Renal pelvis (tissue), 12 donors: ENCODE data around the gene ZDHHC3. TPM values are rescaled to one million over a fixed set of nuclear protein-coding genes. Genes with fewer than 3 reads are reported as not detected.
A peak's percentile ranks its signal among the peaks of the same experiment; 100 is the strongest.

Experiments used
- DNase-seq: peaks from one replicate; pipeline ENCODE4 v3.0.0-alpha.2; 2013
- long read RNA-seq, 16 experiments: transcript quantifications; one replicate each; lab custom pipeline, GENCODE V29; 2026
- polyA plus RNA-seq, 3 donors: library from polyadenylated mRNA; unstranded; fragments of 120-200 nt; gene quantifications; one replicate each; pipeline ENCODE4 v1.2.1, GENCODE V29; 2013; ENCODE audit not compliant: insufficient read length in 3 of 3

Gene ZDHHC3, protein sequence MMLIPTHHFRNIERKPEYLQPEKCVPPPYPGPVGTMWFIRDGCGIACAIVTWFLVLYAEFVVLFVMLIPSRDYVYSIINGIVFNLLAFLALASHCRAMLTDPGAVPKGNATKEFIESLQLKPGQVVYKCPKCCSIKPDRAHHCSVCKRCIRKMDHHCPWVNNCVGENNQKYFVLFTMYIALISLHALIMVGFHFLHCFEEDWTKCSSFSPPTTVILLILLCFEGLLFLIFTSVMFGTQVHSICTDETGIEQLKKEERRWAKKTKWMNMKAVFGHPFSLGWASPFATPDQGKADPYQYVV
- polyA plus RNA-seq, result 10 to 100 TPM; 87.8 to 96.7 (median 93.7) TPM
- long read RNA-seq, donor 1, transcript ZDHHC3-205 (7 exons, 2,687 nt), result major isoform, 14 of 20 reads
- long read RNA-seq, donor 1, partial matches to known transcripts, result 0 of 20 reads
- long read RNA-seq, donor 1, other reads (novel, unspliced or antisense), result 6 of 20 reads
- long read RNA-seq, donor 2, transcript ZDHHC3-205 (7 exons, 2,687 nt), result major isoform, 14 of 16 reads
- long read RNA-seq, donor 2, partial matches to known transcripts, result 0 of 16 reads
- long read RNA-seq, donor 2, other reads (novel, unspliced or antisense), result 0 of 16 reads
- long read RNA-seq, donor 3, transcript ZDHHC3-205 (7 exons, 2,687 nt), result major isoform, 11 of 11 reads
- long read RNA-seq, donor 3, partial matches to known transcripts, result 0 of 11 reads
- long read RNA-seq, donor 3, other reads (novel, unspliced or antisense), result 0 of 11 reads
- long read RNA-seq, donor 4, transcript ZDHHC3-205 (7 exons, 2,687 nt), result major isoform, 14 of 20 reads
- long read RNA-seq, donor 4, partial matches to known transcripts, result 0 of 20 reads
- long read RNA-seq, donor 4, other reads (novel, unspliced or antisense), result 5 of 20 reads
- long read RNA-seq, donor 5, transcript ZDHHC3-205 (7 exons, 2,687 nt), result major isoform, 8 of 16 reads
- long read RNA-seq, donor 5, partial matches to known transcripts, result 0 of 16 reads
- long read RNA-seq, donor 5, other reads (novel, unspliced or antisense), result 7 of 16 reads
- long read RNA-seq, donor 6, transcript ZDHHC3-205 (7 exons, 2,687 nt), result major isoform, 10 of 11 reads
- long read RNA-seq, donor 6, partial matches to known transcripts, result 0 of 11 reads
- long read RNA-seq, donor 6, other reads (novel, unspliced or antisense), result 0 of 11 reads
- long read RNA-seq, donor 7, transcript ZDHHC3-205 (7 exons, 2,687 nt), result major isoform, 11 of 12 reads
- long read RNA-seq, donor 7, partial matches to known transcripts, result 0 of 12 reads
- long read RNA-seq, donor 7, other reads (novel, unspliced or antisense), result 0 of 12 reads
- long read RNA-seq, donor 8, transcript ZDHHC3-205 (7 exons, 2,687 nt), result major isoform, 6 of 6 reads
- long read RNA-seq, donor 8, partial matches to known transcripts, result 0 of 6 reads
- long read RNA-seq, donor 8, other reads (novel, unspliced or antisense), result 0 of 6 reads
- long read RNA-seq, donor 9, transcript ZDHHC3-205 (7 exons, 2,687 nt), result major isoform, 8 of 11 reads
- long read RNA-seq, donor 9, partial matches to known transcripts, result 0 of 11 reads
- long read RNA-seq, donor 9, other reads (novel, unspliced or antisense), result 0 of 11 reads
- long read RNA-seq, donor 10, transcript ZDHHC3-205 (7 exons, 2,687 nt), result major isoform, 10 of 12 reads
- long read RNA-seq, donor 10, partial matches to known transcripts, result 0 of 12 reads
- long read RNA-seq, donor 10, other reads (novel, unspliced or antisense), result 0 of 12 reads
- long read RNA-seq, donor 11, transcript ZDHHC3-205 (7 exons, 2,687 nt), result major isoform, 7 of 7 reads
- long read RNA-seq, donor 11, partial matches to known transcripts, result 0 of 7 reads
- long read RNA-seq, donor 11, other reads (novel, unspliced or antisense), result 0 of 7 reads
- long read RNA-seq, donor 12, transcript ZDHHC3-205 (7 exons, 2,687 nt), result major isoform, 18 of 171 reads
- long read RNA-seq, donor 12, partial matches to known transcripts, result 88 of 171 reads
- long read RNA-seq, donor 12, other reads (novel, unspliced or antisense), result 62 of 171 reads
- long read RNA-seq, donor 13, transcript ZDHHC3-205 (7 exons, 2,687 nt), result major isoform, 6 of 8 reads
- long read RNA-seq, donor 13, partial matches to known transcripts, result 0 of 8 reads
- long read RNA-seq, donor 13, other reads (novel, unspliced or antisense), result 0 of 8 reads
- long read RNA-seq, donor 14, result 0 reads
- long read RNA-seq, donor 15, transcript ZDHHC3-205 (7 exons, 2,687 nt), result major isoform, 19 of 287 reads
- long read RNA-seq, donor 15, partial matches to known transcripts, result 91 of 287 reads
- long read RNA-seq, donor 15, other reads (novel, unspliced or antisense), result 174 of 287 reads
- long read RNA-seq, donor 16, transcript ZDHHC3-205 (7 exons, 2,687 nt), result major isoform, 10 of 32 reads
- long read RNA-seq, donor 16, partial matches to known transcripts, result 21 of 32 reads
- long read RNA-seq, donor 16, other reads (novel, unspliced or antisense), result 0 of 32 reads

DNA sequence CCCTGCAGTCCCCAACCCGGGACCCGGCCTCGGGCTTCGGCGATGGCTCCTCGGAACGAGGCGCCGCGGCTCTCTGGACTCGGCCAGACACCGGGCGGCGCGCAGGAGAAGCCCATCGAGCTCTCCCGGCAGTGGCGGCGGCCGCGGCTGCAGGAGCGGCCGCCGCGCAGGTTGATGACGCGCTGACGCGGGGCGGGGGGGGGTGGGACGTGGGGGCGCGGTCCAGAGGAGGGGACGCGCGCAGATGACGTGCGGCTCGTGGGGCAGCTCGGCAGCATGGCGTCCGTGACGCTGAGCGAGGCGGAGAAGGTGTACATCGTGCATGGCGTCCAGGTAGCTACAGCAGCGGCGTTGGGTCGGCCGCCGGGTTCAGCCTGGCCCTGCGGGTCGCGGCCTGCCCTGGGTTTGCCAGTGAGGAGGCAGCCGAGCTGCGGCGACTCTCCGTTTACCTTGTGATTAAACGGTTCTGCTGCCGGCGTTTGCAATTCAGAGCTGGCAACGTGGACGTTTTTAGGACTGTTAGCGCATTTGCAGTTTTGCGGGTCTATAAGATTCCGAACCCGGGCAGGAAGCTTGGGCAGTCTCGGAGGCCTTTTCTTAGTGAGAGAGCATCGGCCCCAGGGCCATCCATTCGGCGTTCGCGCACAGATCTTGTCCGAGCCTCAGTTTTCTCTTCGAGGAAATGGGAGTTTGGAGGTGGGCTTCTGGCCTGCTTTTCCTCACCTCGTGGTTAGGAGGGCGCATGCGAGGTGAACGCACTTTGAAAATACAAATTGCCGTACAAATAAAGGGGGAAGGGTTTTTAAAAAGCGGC, at the start of gene ZDHHC3, which contains the start of gene EXOSC7:
ZDHHC3 (minus strand) TSS at position 173 of the 814 bp plus-strand sequence. CDS start 16,738 bp downstream, outside the sequence.
EXOSC7 (plus strand) TSS at position 243 of the 814 bp plus-strand sequence; CDS start at position 277, 34 bp downstream.
- DNase-seq, result peak; percentile 87

DNA sequence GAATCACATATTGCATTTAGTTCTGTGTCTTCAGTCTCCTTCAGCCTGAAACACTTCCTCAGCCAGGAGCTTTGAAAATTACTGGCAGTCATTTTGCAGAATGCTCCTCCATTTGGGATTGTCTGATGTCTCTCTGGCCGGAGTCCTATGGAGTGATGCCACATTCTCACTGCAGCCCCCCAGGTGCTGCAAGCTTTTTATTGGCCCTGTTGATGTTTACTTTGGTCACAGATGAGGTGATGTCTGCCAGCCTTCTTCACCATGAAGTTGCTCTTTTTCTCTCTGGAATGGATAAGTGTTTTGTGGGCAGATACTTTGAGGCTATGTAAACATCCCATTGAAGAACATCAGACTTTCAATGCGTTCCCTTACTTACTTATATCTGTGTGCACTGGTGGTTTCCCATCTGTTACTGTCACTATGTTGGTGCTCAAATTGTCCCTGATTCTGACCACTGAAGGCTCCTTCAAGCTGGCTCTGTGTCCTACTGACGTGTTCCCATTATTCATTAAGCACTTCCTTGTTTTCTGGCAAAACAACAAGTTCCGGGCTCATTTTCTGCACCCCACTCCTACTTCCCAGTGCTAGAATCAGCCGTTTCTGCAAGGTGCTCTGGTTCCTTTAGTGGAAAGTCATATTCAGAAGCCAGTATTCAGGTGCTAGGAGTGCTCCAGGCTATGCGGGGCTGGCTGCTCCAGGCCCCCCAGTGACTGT, 48.7 kb upstream of the ZDHHC3 start:
- no peak for DNase-seq

DNA sequence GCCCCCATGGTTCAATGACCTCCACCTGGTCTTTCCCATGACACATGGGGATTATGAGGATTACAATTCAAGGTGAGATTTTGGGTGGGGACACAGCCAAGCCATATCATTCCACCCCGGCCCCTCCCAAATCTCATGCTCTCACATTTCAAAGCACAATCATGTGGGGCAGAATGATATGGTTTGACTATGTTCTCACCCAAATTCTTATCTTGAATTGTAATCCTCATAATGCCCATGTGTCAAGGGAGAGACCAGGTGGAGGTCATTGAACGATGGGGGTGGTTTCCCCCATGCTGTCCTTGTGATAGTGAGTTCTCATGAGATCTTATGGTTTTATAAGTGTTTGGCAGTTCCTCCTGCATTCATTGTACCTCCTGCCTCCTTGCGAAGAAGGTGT, 47.7 kb upstream of the ZDHHC3 start:
- no peak for DNase-seq

DNA sequence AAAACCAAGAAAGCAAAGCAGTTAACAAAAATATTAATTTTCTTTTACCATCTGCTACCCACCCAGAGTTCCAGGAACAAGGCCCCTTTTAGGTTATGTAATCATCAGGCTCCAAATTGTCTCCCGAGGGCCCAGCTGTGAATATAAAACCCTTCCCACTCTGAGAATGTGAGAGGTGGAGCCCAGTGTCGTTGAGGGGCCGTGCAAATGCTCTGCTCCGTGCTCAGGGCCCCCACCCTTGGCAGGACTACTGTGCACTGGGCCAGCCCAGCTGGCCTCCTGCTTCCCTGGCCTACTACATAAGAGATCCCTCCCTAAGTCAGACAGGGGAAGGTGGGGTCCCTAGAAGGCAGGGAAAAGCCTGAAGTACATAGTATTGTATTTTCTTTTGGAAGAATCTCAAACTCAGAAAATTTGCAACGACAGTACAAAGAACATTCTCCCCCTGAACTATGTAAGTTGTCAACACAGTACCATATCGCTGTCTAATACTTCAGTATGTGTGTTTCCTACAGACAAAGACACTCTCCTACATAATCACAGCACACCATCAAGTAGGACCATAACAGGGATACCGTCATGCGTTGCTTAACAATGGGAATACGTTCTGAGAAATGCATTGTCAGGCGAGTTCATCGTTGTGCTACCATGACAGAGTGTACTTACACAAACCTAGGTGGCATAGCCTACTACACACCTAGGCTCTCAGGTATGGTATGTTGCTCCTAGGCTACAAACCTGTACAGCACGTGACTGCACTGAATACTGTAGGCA, 45.7 kb upstream of the ZDHHC3 start:
- no peak for DNase-seq

DNA sequence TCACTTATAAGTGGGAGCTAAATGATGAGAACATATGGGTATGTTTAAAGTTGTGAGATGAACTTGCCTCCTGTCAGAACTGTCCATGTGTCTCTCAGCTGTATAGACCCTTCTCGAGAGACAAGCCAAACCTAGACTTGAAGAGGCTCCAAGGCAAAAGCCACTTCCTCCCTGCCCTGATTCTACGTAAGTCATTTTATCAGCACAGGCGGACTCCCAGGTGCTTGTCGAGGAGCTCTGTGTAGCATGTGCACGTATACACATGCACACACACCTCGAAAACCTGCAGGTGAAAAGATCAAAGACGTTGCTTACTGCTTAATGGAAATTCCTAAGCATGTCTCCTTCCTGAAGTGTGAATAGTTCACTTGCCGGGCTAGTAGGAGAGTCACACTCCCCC, 44.6 kb upstream of the ZDHHC3 start:
- no peak for DNase-seq

DNA sequence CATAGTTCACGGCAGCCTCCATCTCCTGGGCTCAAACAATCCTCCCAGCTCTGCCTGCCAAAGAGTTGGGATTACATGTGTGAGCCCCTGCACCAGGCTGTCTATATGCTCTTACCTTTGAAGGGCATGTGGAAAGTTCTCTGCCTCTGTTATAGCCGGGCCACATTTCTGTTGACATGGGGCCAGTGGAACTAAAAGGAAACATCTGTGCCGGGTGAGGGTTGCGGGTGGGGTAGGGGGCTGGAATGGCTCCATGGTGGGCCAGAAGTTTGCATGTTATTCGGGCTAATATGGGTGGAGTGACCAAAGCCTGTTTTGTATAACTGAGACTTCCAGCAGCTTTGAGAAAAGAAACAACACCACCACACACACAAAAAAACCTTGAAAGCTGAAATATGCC, 41.8 kb upstream of the ZDHHC3 start:
- DNase-seq, result no peak

DNA sequence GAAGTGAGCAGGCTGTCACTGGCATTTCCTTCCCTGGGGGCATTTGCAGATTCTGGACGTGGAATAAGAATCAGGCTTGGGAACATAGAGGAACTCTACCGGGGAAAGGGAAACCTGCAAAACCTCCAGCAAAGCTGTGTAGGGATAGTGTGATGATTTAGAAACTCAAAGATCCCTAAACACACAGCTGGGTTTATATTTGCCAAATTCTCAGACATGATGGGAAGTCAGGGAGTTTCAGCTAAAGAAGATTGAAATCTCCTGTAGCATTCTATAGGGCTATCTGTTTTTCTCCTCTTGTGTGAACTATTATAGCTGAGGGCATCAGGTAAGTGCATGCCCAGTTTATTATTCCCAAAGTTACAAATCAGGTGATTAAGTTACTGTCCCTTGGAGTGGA, 40.9 kb upstream of the ZDHHC3 start:
- no peak for DNase-seq

DNA sequence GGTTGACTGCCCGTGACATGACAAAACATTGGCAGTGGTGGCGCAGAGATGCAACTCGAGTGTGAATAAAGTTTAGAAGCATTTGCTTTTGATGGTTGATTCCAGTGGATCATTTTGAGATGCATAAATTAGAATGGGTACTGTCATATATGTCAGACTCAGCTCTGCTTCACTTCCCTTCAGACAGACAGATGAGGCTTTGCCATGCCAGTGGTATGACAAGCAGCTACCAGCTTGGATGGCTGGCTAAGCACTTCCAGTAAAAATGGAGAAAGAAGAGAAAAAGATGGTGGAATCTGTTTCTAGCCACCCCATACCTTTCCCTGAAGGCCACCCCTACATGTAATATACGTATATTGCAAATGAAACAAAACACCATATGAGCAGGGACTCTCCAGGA, 36.6 kb upstream of the ZDHHC3 start:
- no peak for DNase-seq

DNA sequence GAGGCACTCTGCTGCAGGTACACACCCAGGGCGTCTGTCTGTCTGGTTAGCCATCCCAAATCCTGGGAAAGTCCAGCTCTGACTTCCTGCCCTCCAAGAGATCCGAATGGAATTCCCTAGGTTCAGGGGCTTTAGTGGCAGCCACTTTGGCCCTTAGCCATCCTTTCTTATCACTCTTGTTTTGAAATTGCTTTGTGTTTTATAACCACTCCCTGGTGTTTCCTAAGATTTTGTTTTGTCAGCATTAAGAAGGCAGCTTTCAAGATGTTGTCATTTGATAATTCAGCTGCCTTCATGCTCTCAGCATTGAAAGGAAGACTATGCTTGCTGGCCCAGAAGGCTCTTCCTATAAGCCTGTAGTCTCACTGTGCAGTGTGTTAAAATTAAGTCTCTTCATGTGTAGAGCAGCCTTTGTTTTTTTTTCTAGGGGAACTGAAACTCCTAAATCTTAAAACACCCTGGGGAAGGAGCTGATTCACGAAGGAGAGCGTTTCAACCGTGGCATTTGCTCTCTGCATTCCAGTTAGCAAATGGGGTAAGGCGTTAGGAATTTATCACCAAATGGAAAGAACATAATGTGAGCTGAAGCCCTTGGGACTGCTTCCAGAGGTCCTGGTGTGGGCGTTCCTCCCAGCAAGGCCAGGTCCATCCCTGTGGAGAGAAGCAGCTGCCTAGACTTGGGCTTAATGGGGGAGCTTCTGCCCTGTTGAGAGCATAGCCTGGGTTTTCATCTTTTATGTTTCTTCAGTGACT, 36.0 kb upstream of the ZDHHC3 start:
- peak; percentile 78 for DNase-seq

DNA sequence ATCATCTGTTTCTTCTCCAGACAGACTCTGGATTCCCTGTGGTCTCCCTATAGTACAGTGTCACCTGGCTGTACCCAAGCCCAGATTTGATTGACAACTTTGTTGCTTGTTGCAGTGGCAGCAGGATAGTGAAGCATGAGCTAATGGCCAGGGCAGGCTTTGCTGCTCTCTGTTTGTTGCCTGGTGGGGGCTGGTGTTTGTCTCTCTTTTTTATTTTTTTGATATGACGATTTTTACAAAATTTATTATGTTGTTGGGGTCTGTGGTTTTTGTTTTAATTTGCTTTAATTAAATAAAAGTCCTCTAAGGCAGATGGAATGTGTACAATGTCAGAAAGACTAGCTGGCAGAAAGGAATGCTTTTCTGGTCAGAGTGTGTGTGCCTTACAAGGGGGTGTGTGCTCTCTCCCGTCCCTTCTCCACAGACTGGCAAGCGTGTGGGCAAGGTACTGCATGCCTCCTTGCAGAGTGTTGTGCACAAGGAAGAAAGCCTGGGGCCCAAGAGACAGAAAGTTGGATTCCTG, 34.9 kb upstream of the ZDHHC3 start:
- DNase-seq, result no peak

DNA sequence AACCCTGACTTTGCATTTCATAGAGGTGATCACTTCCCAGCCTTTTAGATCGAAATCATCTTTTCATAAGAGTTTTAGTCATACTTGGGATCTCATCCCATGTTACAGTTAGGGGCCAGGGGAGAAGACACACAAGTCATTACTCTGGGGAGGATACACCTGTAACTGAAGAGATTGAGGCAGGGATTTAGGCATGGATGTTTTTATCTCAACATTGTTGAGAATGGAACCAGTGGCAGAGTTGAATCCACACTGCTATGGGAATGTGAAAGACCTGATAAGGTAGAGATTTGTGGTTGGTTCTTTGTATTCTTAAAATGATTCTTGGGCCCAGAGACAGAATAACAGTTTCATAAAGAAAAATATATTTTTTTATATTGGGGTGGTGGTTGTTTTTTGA, 33.9 kb upstream of the ZDHHC3 start:
- DNase-seq, result no peak

DNA sequence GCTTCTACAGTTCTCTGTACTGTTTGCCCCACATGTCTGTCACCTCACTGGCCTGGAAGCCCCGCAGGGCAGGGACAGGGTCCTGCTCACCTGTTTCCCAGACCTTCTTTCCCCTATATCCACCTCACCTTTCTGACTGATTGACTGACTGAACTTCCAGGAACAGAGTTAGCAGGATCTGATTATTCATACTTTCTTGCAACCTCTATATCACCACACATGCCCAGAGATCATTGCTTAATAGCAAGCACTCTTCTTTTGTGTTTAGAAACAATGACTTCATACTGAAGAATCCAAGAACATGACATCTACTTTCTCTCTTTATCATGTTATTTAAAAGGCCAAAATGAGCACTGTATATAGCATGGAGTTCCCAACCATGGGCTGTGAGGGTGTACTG, 32.1 kb upstream of the ZDHHC3 start:
- DNase-seq, result no peak

DNA sequence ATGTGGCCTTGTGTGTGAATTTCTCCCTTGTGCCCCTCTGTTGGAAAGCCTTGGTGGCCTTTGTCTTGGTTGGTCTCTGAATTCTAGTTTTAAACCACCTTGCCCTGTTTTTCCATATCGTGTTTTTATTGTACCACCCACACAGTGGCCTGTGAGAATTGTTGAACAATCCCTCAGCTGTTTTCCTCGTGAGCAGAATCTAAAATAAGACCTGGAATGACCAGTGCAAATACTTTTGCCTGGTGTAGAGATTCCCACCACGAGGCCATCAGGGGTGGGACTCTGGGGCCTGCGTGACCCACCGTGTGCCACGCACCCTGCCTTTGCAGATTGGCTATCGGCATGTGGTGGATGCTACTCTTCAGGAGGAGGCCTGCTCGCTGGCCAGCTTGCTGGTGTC, 31.1 kb upstream of the ZDHHC3 start:
- no peak for DNase-seq

DNA sequence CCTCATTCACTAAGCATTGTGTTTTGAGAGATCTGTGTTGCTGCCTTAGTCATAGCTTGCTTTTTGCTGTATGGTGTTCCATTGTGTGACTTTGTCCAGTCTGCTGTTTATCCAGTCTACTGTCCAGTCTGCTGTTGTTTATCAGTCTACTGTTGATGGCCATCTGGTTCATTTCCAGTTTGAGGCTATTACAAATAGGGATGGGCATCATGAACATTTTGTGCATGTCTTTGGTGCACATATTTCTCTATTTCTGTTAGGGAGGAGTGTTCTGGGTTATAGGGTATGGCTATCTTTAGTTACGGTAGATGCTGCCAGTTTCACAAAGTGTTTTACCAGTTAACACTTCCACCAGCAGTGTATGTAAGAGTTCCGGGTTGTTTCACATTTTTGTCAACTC, 27.9 kb upstream of the ZDHHC3 start:
- no peak for DNase-seq

DNA sequence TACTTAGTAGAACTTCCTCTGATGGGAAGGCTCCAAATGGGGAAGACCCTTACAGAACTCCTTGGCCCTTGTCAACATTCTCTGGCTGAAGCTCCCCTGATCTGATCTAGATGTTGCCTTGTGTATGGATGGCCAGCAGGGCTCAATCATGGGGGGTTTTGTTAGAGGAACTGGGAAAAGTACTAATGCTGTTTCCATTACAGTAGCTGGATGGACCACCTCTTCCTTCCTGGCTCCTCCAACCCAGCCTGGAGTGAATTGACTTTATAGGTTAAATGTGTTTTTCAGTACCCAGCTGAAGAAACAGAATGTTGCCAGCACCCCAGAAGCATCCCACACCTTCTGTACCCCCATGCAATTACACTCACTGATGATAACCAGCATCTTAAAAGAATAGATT, 27.4 kb upstream of the ZDHHC3 start:
- no peak for DNase-seq

DNA sequence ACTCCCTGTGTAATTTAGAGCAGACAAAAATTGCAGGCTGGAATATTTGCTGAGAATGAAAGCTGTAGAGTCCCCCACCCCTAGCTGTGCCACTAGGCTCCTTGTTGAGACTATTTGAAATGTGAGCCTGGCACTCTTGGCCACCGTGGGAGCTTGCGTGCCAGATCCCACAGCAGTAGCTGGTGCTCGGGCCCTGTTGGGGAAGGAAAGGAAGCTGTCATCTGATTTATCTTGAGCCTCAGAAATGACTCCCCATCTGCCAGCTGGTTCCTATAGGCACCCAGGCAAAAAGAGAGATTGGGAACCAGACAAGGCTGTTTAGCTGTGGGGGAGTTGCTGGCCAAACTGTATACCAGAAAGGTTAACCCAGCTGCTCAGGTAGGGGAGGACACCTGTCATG, 26.7 kb upstream of the ZDHHC3 start:
- no peak for DNase-seq
